HG03196 (cell line): ENCODE measurements around the gene HDAC2.
"Not testable (repeated sequence)": the region's sequence is repeated elsewhere in the genome, so short reads cannot be mapped to it uniquely, and the experiment has no call there.

Experiments used
- ATAC-seq: cut with Tn5 transposase; IDR thresholded peaks from one replicate; pipeline ENCODE4 v1.9.1; 2021; ENCODE audit not compliant: unreplicated experiment

The HDAC2 gene

DNA sequence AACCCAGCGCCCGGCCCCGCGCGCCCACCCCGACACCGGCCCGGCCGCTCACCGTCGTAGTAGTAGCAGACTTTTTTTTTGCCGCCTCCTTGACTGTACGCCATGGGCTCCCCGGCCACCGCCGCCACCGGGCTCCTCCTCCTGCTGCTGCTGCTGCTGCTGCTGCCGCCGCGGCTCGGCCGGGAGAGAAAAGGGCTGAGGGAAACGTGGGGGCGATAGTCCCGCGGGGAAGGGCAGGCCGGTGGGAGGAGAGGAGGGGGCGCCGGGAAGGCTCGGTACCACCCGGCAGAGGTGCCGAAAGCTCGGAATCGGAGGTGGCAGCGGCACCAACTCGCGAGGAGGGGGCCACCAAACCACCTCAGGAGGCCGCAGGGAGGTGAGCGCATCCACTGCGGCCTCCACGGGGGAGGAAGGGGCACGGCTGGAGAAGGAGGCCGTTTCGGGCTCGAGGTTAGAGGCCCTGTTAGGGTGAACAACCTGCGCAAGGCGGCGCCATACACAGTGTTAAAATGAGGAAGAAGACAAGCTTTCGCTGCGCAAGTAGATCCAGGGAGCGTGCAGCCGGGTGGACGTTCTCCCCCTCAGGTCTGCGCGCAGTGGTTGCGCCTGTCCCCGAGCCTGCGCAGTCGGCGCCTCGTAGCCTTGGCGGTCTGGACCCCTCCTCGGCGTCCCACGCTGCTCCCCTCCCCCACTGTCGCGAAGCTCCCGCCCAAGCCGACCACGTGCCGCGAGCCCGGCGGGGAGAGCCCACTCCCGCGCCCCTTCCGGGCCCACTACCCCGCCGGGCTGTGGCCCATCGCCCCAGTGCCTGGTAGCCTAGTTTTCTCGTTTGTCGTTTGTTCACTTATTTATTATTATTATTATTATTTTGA lies at the start of gene HDAC2:
HDAC2 (minus strand) TSS at position 344 of the 872 bp plus-strand sequence; CDS start at position 104, 240 bp downstream.
- peak; percentile 85 for ATAC-seq

DNA sequence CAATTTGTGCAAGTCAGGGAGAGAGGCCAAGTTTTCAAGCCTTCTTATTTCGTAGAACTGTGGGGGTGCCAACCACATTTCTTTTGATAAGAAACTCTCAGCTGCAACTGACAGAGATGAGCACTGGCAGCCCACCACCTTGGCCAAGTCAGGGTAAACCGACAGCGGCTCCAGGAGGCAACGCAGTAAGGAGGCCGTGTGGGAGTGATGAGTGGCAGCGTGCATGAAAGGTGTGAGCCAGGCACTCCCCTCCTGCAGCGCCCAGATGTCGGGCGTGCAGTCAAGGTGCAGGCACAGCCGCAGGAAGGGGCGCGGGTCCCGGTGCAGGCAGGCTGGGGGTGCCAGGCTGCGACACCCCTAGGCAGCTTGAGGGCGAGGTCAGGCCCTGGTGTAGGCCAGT lies 49.2 kb upstream of the HDAC2 start:
- ATAC-seq = no peak

DNA sequence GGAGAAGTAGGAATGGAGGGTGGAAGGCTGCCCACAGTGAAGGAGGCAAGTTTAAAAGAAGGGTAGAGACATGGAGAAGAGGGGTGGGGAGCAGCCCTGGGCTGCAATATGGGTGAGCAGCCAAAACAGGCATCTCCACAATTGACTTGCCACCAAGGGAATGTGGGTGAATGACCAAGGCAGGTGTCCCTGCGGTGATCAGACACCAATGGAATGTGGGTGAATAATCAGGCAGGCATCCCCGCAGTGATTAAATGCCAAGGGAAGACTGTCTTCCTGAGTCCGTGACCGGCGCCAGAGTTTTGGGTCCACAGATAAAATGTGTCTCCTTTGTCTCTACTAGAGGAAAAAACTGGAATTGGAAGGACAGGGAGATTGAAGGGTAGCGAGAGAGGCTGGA lies 46.2 kb upstream of the HDAC2 start:
- ATAC-seq = not testable (repeated sequence)

DNA sequence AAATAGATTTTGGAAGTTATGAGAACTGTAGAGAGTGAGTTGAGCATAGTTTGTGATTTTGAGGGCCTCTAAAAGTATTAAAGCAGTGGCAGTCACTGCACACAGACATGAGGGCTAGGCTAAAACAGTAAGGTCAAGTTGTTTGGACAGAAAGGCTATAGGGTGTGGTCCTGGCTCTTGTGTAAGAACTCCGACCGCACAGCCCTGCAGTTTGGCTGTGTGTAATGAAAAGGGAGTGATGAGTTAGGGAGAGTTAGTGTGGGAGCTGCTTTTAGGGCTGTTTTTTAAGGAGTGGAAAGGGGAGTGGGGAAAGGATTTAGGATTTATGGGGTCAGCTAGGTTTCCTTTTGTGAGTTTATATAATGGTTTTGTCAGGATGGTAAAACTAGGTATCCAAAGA lies 43.2 kb upstream of the HDAC2 start:
- ATAC-seq = not testable (repeated sequence)

DNA sequence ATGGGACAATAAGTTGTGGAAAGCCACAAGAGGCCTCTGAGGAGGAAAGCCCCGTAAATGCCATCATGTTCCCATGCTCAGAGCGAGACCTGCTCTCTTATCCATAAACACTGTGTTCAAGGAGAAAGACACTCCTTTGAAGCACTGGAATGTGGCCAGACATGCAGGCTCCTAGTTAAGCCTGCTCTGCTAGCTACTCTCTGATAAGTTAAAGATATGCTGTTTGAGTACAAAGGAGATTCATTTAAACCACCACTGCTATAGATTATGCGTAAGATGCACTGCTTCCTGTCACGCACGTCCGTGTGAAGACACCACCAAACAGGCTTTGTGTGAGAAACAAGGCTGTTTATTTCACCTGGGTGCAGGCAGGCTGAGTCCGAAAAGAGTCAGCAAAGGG lies 40.5 kb upstream of the HDAC2 start:
- not testable (repeated sequence) for ATAC-seq

DNA sequence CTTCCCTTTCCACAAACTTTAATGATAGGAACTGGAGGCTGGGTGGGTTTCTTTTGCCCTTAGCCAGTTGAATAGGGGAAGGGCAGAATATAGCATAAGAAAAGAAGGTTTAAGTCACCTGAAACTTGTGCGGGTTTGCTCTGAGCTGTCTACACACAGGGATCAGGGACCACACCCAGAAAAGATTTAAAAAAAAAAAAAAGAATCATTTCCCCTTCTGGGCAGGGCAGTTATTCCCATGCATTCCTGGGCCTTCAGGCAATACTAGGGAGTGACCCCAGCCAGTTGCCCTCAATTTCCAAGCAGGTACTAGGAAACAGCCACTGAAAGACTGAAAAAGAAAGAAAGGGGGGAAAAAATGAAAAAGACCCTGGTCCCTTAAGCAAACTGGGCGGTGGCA lies 39.6 kb upstream of the HDAC2 start:
- no peak for ATAC-seq

DNA sequence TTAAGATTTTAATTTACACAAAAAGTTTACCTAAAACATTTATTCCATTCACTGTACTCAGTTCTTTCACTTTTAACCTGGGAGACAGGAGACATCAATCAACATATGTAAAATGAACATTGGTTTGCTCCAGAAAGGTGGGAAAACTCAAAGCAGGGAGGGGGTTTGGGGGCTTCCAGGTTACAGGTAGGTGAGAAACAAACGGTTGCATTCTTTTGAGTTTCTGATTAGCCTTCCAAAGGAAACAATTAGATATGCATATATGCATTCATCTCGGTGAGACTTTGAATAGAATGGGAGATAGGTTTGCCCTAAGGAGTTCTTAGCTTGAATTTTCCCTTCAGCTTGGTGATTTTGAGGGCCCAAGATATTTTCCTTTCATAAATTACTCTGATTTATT lies 38.2 kb upstream of the HDAC2 start:
- ATAC-seq = no peak

DNA sequence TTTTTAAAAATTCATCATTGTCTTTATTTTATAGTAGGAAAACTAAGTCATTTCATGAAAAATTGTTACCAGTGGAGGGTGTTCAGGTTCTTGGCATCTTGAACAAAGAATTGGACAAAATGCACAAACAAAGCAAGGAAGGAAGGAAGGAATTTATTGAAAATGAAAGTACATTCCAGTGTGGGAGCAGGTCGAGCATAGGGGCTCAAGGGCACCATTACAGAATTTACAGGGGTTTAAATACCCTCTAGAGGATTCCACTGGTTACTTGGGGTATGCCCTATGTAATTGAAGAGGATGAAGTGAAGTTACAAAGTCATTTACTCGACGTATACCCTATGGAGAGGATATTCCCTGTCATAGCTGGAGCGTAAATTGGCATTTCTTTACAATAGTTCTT lies 37.4 kb upstream of the HDAC2 start:
- no peak for ATAC-seq

DNA sequence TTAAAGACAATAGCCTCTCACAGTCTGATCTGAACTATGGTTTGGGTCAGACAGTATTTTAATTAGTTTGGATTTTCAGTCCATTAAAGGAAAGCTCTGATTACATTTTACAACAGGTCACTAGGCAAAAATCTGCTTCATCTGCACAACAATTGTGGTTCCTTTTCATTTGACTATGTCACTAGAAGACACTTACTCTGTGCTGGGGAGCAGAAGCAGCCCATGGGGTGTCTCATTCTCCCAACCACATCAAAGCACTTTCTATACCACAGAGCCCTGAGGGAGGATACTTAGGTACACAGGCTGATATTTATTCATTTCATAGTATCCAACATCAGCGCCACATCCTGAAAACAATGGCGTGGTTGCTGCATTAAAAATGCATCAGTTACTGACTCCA lies 36.6 kb upstream of the HDAC2 start:
- no peak for ATAC-seq

DNA sequence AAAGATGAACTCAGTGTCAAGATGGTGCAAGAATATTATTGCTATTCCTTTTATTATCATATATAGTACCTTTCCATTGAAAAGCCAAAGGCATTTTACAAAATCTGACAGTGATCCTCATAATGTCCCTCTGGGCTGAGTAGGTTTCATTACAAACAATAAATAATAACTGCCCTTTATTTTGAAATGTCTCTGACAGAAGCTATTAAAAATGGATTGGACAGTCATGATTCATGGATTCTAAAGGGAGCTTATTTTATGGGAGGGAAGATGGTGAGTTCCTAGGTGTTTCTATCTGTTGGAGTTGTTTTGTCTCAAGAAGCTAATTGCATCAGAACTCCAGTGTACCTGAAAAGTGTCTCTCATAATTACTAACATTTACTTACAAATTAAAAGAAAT lies 30.4 kb upstream of the HDAC2 start:
- no peak for ATAC-seq

DNA sequence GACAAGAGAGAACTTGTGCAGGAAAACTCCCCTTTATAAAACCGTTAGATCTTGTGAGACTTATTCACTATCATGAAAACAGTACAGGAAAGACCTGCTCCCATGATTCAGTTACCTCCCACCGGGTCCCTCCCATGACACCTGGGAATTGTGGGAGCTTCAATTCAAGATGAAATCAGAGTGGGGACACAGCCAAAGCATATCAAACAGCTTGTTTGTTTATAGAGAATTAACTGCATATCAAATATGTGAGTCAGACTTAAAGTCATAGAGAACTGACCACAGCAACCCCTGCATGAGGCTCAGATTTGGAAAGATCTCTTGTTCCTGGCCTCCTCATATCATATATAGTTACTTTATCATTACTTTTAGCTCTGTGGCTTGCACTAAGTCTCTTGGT lies 29.1 kb upstream of the HDAC2 start:
- ATAC-seq = no peak

DNA sequence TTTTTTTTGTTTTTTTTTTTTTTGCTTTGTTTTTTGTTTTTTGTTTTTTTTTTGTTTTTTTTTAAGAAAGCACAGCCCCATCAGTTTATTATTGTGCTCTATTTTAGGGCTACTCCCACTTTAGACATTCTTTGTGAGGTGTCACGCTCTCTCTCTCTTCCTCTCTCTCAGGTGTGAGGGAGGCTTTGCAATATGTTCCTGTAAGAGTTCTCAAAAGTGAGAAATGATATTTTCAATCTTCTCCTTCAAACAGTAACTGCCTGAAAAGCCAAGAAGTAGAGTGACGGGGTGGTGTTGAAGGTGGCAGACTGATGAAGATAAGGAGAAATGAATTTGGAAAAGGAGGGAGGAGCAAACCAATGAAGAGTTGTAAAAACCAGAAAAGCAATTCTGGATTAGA lies 28.3 kb upstream of the HDAC2 start:
- no peak for ATAC-seq

DNA sequence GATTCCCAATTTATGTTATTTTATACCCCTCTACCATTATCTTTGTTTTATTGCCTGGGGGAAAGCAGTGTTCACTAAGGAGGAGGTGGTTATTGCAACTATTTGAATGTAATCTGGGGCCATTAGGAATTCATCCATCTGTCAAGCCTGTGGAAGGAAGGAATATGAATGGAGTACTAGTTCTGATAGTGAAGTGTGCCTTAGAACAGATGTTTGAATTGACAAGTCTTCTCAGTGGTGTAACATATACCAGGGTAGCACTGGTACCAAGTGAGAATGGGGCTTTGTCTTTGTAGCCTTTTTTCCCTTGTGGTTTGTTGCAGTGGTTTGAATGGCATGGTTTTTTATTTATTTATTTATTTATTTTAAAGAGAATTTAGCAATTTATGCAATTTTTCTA lies 27.9 kb upstream of the HDAC2 start:
- no peak for ATAC-seq

DNA sequence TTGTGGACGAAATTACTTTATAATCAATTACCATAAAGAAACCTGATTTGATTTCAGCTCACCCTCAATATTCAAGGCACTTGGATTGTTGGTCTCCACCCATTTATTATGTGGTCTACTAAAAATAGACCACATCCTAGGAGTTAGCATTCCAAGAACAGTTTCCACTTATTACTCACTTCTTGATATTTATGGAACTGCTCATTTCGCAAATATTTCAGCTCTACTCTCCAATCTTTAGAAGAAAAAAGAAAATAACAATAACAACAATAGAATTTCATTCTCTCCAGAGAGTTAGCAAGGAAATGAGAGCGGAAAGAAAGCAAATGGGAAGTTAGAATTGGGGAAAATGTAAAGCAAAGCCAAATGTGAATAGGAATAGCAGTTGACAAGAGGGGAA lies 26.2 kb upstream of the HDAC2 start:
- ATAC-seq = no peak

DNA sequence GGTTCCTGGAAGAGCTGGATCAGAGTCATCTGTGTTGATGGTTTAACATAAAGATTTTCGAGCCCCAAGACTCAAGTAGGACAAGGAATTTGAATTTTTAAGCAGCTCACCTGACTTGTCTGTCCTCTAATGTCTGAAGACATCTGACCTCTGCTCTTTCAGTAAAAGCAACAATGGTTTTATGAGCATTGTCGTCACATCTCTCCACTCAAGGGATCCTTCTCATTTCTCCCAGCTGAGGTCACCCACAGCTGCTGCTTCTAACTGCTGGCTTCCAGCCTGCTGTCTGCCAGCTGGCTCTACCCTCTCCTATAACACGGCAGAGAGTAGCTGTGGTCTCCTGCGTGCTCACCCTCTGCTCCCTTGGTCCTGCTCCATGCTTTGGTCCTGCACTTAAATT lies 24.7 kb upstream of the HDAC2 start:
- ATAC-seq = no peak

DNA sequence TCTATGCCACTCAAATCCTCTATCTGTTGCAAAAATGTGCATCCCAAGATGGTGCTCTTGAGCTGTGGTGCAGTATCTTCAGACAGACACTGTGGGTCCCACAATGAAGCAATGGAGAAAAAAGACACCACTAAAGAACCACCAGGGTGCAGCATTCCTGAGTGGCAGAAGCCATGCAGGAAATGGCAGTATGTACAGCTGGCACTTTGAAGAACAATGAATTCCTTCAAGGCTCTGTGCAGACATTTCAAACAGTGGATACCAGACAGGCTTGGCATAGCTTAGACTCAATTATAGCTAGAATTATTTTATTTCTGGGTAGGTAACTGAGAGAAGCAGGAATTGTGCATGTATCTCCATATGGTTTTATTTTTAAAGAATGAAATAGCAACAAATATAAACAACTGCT lies 24.0 kb upstream of the HDAC2 start:
- peak; percentile 92 for ATAC-seq

DNA sequence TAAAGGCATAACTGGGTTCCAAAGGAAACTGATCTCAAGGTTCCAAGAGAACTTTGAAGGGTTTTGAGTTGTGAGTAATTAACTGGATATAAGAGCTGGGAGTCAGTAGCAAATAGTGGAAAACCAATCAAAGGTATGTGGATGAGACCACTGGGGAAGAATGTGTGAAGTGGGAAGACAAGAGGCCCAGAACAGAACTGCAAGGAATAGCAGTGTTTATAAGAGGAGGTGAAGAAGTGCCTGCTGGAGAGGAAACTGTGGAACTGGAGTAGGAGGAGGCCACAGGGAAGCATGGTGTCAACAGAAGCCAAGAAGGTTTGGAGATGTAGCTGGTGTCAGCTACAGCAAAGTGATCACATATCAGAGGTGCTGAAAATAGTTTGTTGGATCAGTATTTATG lies 18.7 kb upstream of the HDAC2 start:
- ATAC-seq = no peak

DNA sequence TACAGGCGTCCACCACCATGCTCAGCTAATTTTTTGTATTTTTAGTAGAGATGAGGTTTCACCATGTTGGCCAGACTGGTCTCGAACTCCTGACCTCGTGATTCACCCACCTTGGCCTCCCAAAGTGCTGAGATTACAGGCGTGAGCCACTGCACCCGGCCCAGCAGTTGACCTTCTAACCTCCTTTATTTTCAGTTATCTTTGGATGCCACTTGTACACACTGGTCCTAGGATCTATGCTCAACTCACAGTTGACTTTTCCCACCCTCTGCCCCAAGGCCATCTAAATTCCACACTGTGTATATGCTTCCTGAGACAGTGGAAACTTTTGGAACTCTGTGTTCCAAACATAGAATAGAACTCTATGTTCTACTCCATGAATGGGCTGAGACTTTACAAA lies 11.7 kb upstream of the HDAC2 start:
- not testable (repeated sequence) for ATAC-seq

DNA sequence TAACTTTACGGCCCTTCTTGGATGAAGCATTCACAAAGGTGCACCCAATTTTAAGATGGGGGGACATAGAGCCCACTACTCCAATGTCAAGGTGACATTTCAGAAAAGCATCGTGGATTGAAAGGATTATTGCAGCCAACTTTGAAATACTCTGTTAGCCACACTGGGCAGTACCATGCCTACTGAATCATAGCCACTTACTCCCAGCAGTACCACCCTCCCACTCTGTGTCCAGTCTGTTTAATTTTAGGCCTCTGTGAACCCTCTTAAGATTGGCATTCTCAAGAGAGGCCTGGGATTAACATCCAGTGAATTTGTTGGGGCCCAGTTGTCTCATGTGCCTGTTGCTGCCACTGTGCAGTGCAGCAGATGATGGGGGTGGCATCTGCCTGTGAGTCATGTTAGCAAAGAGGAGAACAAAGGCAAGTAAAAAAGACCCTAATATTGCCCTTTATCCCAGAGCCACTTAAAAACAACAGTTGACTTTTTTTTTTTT lies 11.2 kb upstream of the HDAC2 start:
- no peak for ATAC-seq

DNA sequence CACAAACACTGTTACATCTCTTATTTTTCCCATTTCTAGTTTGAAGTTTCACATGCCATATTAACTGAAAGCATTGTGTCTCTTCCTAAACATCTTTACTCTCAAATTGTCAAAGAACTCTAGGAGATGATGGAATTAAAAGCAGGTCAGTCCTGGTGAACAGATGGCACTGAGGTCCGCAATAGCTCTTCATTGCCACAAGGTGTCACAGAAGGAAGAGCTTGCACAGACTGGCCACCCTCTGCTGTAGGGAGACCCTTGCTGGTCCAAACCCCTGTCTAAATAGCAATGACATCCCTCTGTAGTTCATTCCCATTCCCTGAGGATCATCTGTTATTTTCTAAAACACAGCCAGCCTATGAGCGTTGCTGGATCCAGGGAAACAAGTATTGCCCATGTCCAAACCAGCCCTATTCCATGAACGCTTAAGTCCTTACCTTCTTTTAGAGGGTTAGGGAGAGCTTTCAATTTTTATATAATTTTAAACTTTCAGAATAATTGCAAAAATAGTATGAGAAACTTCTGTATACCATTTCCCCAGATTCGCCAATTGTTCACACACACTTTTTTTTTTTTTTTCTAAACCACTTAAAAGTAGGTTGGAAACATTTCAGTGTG lies 10.1 kb upstream of the HDAC2 start:
- peak; percentile 71 for ATAC-seq

DNA sequence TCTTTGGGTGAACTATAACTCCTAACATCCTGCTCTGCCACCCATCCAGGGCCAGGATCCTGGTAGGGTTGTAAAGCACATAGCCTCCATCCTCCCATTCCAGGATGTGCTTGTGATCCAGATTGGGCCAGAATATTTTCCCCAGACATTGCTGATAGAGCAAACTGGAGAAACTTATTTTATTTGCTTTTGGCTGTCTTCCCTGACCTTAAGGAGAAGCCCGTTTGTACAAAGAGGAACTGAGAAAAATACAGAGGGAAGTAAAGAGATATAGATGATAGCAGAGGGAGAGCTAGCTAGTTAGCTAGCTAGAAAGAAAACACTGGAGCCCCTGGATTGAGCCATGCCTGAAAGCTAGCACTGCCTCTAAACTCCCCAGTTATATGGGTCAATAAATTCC lies 9.0 kb upstream of the HDAC2 start:
- ATAC-seq = no peak

DNA sequence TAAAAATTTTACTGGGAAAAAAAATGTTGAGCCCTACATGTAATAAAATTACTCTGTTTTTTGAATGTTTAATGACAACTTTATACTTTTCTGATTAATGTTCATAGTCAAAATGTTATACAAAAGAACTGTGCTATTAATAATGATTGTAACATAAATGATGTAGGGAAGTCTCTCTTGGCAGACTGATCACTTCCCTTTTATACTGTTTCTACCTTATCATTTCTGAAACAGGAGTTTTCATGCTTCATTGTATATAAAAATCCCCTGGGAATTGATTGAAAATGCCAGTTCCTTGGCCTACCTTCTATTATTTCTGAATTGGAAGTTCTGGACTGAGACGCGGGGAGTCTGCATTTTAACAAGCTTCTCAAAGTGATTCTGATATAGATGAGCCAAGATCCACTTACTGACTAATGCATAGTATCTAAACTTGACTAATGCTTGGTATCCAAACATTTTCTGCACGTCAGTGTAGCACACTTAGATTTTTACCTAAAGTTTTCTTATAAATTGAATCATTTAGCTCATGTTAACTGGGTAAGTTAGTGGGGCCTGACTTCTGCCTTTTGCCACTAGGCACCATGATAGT lies 7.2 kb upstream of the HDAC2 start:
- ATAC-seq = no peak
